ENCODE measurements around the gene TMEM74B. TPM values are rescaled to one million over a fixed set of nuclear protein-coding genes. Genes with fewer than 3 reads are reported as not detected.

The TMEM74B gene
- total and polyA plus RNA-seq, 2 of the 8 experiments (the other 6 are each of a cell fraction or from before 2014, with no cell fraction given) = 4.0 to 6.4 TPM

GRCh38 chr20:1184260-1184637 lies 532 bp downstream of the TMEM74B start (continued):
- TF ChIP-seq BCL11A (IDR thresholded peaks at IDR 0.05; ENCODE audit: low read depth in 2 of 2, low read length in 2 of 2) = no peak
- TF ChIP-seq JUND (IDR thresholded peaks at IDR 0.05; ENCODE audit: low read length) = no peak
- no peak for TF ChIP-seq POLR2A (IDR thresholded peaks at IDR 0.05; ENCODE audit: control extremely low read depth in 1 of 2, low read depth in 2 of 2, low read length in 2 of 2)
- no peak for TF ChIP-seq EZH2 (IDR thresholded peaks at IDR 0.05; ENCODE audit: low read depth, low read length, severe bottlenecking)
- TF ChIP-seq SP2 (IDR thresholded peaks at IDR 0.05; ENCODE audit: low read length) = no peak
- TF ChIP-seq USF2 (IDR thresholded peaks at IDR 0.05; ENCODE audit: low read length) = no peak
- TF ChIP-seq SAP30 (IDR thresholded peaks at IDR 0.05; ENCODE audit: insufficient read depth, insufficient replicate concordance, low read length) = no peak
- TF ChIP-seq CREB1 (IDR thresholded peaks at IDR 0.05) = no peak
- no peak for TF ChIP-seq POU5F1 (IDR thresholded peaks at IDR 0.05; ENCODE audit: low read depth, low read length)
